ENCODE results near the gene SCG2.

SCG2 gene

DNA sequence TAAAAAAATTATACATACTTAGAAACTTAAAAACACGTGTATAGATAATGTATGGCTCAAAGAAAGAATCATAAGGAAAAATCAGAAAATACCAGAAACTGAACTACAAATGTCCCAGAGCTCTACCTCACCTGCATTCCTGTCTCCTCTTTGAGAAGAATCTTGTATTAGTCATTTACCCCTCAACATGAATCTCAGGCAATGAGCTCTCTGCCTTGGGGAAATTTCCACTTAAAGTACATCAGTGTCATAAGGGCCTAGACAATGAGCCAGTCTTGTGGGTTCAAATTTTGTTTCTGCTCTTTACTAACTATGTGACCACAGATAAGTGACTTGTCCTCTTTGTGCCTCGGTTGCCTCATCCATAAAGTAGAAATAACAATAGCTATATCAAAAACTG, 40.1 kb downstream of the SCG2 start:
- no peak for TF ChIP-seq ZNF571 (tag by site-specific recombination; IDR thresholded peaks at IDR 0.05)
- TF ChIP-seq, protein P1, sequence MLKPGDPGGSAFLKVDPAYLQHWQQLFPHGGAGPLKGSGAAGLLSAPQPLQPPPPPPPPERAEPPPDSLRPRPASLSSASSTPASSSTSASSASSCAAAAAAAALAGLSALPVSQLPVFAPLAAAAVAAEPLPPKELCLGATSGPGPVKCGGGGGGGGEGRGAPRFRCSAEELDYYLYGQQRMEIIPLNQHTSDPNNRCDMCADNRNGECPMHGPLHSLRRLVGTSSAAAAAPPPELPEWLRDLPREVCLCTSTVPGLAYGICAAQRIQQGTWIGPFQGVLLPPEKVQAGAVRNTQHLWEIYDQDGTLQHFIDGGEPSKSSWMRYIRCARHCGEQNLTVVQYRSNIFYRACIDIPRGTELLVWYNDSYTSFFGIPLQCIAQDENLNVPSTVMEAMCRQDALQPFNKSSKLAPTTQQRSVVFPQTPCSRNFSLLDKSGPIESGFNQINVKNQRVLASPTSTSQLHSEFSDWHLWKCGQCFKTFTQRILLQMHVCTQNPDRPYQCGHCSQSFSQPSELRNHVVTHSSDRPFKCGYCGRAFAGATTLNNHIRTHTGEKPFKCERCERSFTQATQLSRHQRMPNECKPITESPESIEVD (tag by site-specific recombination; IDR thresholded peaks at IDR 0.05), result no peak
- Histone ChIP-seq H3K4me1 (ENCODE audit: control insufficient read depth, insufficient read depth, low read length) (peaks cover 5% of the 10 kb centered on the region; the same call in 1 of the 2 replicates), H3K4me3 (ENCODE audit: low read depth, low read length) (no peak overlapping the region), H3K36me3 (ENCODE audit: control insufficient read depth in 2 of 2, insufficient read depth in 1 of 2, low read length in 2 of 2) (no peaks in the 10 kb centered on the region), H3K9me3 (ENCODE audit: control insufficient read depth, insufficient read depth, low read depth, low read length) (no peaks in the 10 kb centered on the region), H3K27ac (ENCODE audit: extremely low read depth, low read depth, low read length) (no peak overlapping the region)
- POLR2A ChIA-PET, result no interaction called here
- CTCF ChIA-PET, result interaction anchor here (0.5 kb wide), 1 partner anchor 8 kb away, joined by 4 read pairs; no protein-coding TSS in a partner anchor

DNA sequence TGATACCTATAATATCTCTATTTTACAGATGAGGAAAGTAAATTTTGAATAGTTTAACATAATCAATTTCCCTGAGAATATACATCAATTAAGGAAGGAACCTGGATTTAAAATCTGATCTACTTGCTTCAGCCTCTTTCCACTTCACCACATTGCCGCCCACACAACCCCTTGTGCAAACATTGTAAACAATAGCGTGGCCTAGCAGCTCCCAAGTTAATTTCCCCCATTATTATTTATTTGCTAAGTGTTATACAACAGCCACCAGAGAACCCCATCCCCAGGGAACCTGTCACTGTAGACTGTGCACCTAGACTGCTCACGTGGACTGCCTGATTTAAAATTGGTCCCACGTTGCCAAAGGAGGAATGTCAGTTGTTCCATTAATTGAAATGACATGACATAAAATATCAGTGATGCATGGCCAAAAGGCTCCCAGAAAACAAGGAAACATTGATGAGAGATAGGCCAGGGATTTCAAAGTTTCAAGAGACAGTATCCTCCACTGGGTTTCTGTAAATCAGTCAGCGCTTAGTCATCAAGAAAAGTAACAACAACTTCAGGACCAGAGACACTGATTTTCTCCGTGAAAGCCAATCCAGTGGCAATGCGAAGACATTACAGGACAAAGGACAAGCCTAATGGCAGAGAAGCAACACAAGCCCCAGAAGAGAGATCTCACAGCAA, 41.3 kb downstream of the SCG2 start:
- peak; percentile 50; the same call in 1 of the 2 replicates for TF ChIP-seq ZFHX2 (tag by site-specific recombination; conservative IDR thresholded peaks at IDR 0.05)
- TF ChIP-seq ZBTB20 (tag by site-specific recombination; IDR thresholded peaks at IDR 0.05), result peak; percentile 55; the same call in 1 of the 2 replicates
- TF ChIP-seq SALL2 (tag by site-specific recombination; IDR thresholded peaks at IDR 0.05; ENCODE audit: borderline replicate concordance), result no peak
- Histone ChIP-seq H3K36me3 (ENCODE audit: control insufficient read depth in 2 of 2, insufficient read depth in 1 of 2, low read length in 2 of 2) (no peaks in the 10 kb centered on the region), H3K27ac (ENCODE audit: extremely low read depth, low read depth, low read length) (no peak overlapping the region), H3K4me1 (ENCODE audit: control insufficient read depth, insufficient read depth, low read length) (peaks cover 5% of the 10 kb centered on the region; the same call in 1 of the 2 replicates), H3K9me3 (ENCODE audit: control insufficient read depth, insufficient read depth, low read depth, low read length) (no peaks in the 10 kb centered on the region), H3K4me3 (ENCODE audit: low read depth, low read length) (no peak overlapping the region)
- POLR2A ChIA-PET, result no interaction called here
- CTCF ChIA-PET, result interaction anchor here (0.6 to 1.4 kb wide), 3 partner anchors 33 to 316 kb away, joined by 3 to 5 read pairs (median 3); no protein-coding TSS in a partner anchor

DNA sequence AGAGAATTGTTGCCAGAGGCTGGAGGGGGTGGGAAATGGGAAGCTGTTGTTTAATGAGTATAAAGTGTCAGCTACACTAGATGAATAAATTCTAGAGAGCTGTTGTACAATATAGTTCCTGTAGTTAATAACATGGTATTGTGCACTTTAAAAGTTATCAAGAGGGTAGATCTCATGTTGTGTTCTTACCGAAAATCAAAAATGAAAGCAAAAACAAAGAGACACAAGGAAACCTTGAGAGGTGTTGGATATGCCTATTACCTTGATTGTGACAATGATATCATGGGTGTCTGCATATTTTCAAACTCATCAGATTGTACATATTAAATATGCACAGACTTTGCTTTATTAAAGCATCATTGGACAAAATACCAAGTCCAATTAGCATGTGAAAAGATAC, 43.2 kb downstream of the SCG2 start:
- CTCF ChIA-PET, result no interaction called here

More for the DNA sequence above, 43.2 kb downstream of the SCG2 start:
- no peaks in the 10 kb centered on the region for H3K9me3 ChIP-seq (ENCODE audit: control insufficient read depth, insufficient read depth, low read depth, low read length)
- H3K27ac ChIP-seq (ENCODE audit: extremely low read depth, low read depth, low read length), result no peak overlapping the region
- no peak overlapping the region for H3K4me3 ChIP-seq (ENCODE audit: low read depth, low read length)
- no peaks in the 10 kb centered on the region for H3K36me3 ChIP-seq (ENCODE audit: control insufficient read depth in 2 of 2, insufficient read depth in 1 of 2, low read length in 2 of 2)
- TF ChIP-seq ZNF366 (tag by site-specific recombination; conservative IDR thresholded peaks at IDR 0.05) (no peak), MYNN (tag by site-specific recombination; IDR thresholded peaks at IDR 0.05; ENCODE audit: borderline replicate concordance) (no peak), KLF9 (tag by site-specific recombination; IDR thresholded peaks at IDR 0.05; ENCODE audit: low read depth) (no peak), ZNF529 (tag by site-specific recombination; IDR thresholded peaks at IDR 0.05; ENCODE audit: insufficient replicate concordance) (no peak), ZNF404 (tag by site-specific recombination; IDR thresholded peaks at IDR 0.05) (no peak), ZNF10 (tag by site-specific recombination; IDR thresholded peaks at IDR 0.05) (no peak), ZNF248 (tag by site-specific recombination; IDR thresholded peaks at IDR 0.05) (no peak), FEZF1 (tag by site-specific recombination; IDR thresholded peaks at IDR 0.05) (no peak), HOXC10 (CRISPR knock-in tag; IDR thresholded peaks at IDR 0.05) (no peak), ZFP69B (tag by site-specific recombination; IDR thresholded peaks at IDR 0.05) (no peak)
- TF ChIP-seq, protein P2, sequence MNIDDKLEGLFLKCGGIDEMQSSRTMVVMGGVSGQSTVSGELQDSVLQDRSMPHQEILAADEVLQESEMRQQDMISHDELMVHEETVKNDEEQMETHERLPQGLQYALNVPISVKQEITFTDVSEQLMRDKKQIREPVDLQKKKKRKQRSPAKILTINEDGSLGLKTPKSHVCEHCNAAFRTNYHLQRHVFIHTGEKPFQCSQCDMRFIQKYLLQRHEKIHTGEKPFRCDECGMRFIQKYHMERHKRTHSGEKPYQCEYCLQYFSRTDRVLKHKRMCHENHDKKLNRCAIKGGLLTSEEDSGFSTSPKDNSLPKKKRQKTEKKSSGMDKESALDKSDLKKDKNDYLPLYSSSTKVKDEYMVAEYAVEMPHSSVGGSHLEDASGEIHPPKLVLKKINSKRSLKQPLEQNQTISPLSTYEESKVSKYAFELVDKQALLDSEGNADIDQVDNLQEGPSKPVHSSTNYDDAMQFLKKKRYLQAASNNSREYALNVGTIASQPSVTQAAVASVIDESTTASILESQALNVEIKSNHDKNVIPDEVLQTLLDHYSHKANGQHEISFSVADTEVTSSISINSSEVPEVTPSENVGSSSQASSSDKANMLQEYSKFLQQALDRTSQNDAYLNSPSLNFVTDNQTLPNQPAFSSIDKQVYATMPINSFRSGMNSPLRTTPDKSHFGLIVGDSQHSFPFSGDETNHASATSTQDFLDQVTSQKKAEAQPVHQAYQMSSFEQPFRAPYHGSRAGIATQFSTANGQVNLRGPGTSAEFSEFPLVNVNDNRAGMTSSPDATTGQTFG (tag by site-specific recombination; IDR thresholded peaks at IDR 0.05; ENCODE audit: borderline replicate concordance), result no peak
- TF ChIP-seq, protein P1 (tag by site-specific recombination; IDR thresholded peaks at IDR 0.05), result no peak
- H3K4me1 ChIP-seq (ENCODE audit: control insufficient read depth, insufficient read depth, low read length), result peaks cover 5% of the 10 kb centered on the region; the same call in 1 of the 2 replicates
- POLR2A ChIA-PET, result no interaction called here

Data from HEK293 (cell line).